ENCODE data around the gene FNDC3B. TPM values are rescaled to one million over a fixed set of nuclear protein-coding genes. Genes with fewer than 3 reads are reported as not detected.
A peak's percentile ranks its signal among the peaks of the same experiment; 100 is the strongest.

Gene FNDC3B
- total and polyA plus RNA-seq, 2 donors (not counting 3 experiments of a cell fraction or from before 2014, with no cell fraction given) = 91.6 to 295 TPM

DNA sequence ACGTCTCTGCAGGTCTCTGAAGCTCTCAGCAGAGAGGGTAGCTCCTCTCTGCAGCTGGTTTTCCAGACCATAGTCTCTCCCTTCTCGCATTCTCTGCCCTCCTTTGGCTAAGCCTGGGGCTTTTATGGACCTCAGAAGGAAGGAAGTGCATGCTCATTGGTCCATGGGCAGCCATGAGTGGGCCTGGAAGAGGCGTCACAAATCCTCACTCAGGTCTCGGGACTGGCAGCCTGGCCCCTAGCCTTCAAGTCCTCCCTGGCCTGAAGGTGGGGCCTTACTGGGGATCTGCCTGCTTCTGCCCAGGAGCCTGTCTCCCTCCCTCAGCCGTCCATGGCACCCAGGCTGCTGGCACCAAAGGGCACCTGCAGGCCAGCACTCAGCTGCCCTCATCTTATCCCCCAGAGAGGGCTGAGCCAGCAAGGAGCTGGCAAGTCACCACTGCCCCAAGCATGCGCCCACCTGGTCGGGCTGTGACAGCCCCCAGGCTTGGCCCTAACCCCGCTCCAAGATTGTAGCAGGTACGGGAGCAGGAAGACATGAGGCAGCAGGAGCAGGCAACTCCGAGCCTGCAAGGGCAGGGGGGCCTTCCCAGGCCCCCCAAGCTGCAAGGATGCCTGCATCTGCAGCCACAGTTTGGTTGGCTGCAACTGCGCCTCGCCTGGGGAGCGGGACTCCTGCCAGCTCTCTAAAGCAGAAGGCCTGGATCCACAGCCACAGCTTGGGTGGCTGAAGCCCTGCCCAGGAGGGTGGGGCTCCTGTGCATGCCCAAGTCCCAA is 371.5 kb downstream of the FNDC3B start:
- Histone ChIP-seq H3K4me3 (replicated peaks in 1 of 3; ENCODE audit: insufficient read depth in 1 of 3, low read depth in 1 of 3, low read length in 3 of 3) (no peak overlapping the region), H3K9me1 (replicated peaks; ENCODE audit: control insufficient read depth, extremely low read depth, insufficient read depth, low read length) (no peaks in the 10 kb centered on the region), H3K27ac (ENCODE audit: insufficient read depth, low read depth, low read length) (no peak overlapping the region), H3K9ac (replicated peaks; ENCODE audit: extremely low read depth, insufficient read depth, low read length) (no peak overlapping the region), H2AFZ (ENCODE audit: low read depth, low read length) (no peak overlapping the region), H3K36me3 (ENCODE audit: control insufficient read depth in 2 of 2, extremely low read depth in 1 of 2, insufficient read depth in 2 of 2, low read length in 2 of 2) (no peaks in the 10 kb centered on the region), H3K9me3 (replicated peaks; ENCODE audit: control insufficient read depth, insufficient read depth, low read length) (no peaks in the 10 kb centered on the region), H3K4me2 (ENCODE audit: insufficient read depth, low read length) (no peak overlapping the region), H3K4me1 (ENCODE audit: control insufficient read depth, extremely low read depth, insufficient read depth, low read length) (no peaks in the 10 kb centered on the region), H4K20me1 (replicated peaks; ENCODE audit: control insufficient read depth, extremely low read depth, insufficient read depth, low read length) (no peaks in the 10 kb centered on the region), H3K79me2 (ENCODE audit: control insufficient read depth, insufficient read depth, low read length) (no peaks in the 10 kb centered on the region), H3K27me3 (ENCODE audit: control insufficient read depth in 2 of 2, insufficient read depth in 2 of 2, low read length in 2 of 2) (peaks cover 0 to 3% of the 10 kb centered on the region in 2 experiments)
- TF ChIP-seq, protein P1, sequence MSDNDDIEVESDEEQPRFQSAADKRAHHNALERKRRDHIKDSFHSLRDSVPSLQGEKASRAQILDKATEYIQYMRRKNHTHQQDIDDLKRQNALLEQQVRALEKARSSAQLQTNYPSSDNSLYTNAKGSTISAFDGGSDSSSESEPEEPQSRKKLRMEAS (IDR thresholded peaks at IDR 0.05; ENCODE audit: insufficient read depth, insufficient read length) = no peak
- TF ChIP-seq POLR2AphosphoS5 (IDR thresholded peaks at IDR 0.05; ENCODE audit: insufficient read depth, low read depth, low read length) = peak; percentile 4
- DNase-seq (ENCODE audit: low read depth, low spot score) = no peak
- intact Hi-C loops (cut with micrococcal nuclease) (no loop called here), dilution Hi-C loops (cut with MboI; ENCODE audit: extremely low pct_ligation_motif_present, low sequenced_read_pairs) (no loop called here)
- FAIRE-seq = no peak
- ChIA-PET CTCF (interaction anchor here (0.8 to 1.5 kb wide), 6 partner anchors 13 to 256 kb away, joined by 3 to 7 read pairs (median 4); no protein-coding TSS in a partner anchor), POLR2A (no interaction called here)
- no TSS peak for BruUV-seq (replicated peaks)

DNA sequence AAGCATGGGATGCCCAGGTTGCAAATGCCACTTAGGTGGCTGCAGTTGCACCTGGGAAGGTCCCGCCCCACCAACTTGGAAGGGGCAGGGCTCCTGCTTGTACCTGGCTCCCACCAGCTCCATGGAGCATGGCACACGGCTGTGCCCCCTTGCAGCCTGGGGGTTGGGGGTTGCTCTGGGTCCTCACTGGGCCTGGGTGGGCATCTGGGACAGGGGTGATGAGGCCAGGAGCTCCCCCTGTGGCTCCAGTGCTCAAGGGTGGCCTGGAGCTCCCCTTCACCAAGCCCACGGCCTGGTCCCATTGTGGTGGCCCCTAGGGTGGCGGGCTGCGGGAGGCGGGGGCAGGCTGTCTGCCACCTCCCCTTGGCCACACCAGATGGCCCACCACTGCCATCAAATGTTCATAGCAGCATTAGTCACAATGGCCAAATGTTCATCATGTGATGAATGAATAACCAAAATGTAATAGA is 372.1 kb downstream of the FNDC3B start:
- CTCF ChIA-PET = interaction anchor here (0.9 to 1.4 kb wide), 2 partner anchors 17 to 255 kb away, joined by 3 to 4 read pairs; no protein-coding TSS in a partner anchor
- Histone ChIP-seq H3K4me3 (replicated peaks in 1 of 3; ENCODE audit: insufficient read depth in 1 of 3, low read depth in 1 of 3, low read length in 3 of 3) (no peak overlapping the region), H4K20me1 (replicated peaks; ENCODE audit: control insufficient read depth, extremely low read depth, insufficient read depth, low read length) (no peaks in the 10 kb centered on the region), H3K4me2 (ENCODE audit: insufficient read depth, low read length) (no peak overlapping the region), H2AFZ (ENCODE audit: low read depth, low read length) (no peak overlapping the region), H3K36me3 (ENCODE audit: control insufficient read depth in 2 of 2, extremely low read depth in 1 of 2, insufficient read depth in 2 of 2, low read length in 2 of 2) (no peaks in the 10 kb centered on the region), H3K79me2 (ENCODE audit: control insufficient read depth, insufficient read depth, low read length) (no peaks in the 10 kb centered on the region), H3K27ac (ENCODE audit: insufficient read depth, low read depth, low read length) (no peak overlapping the region), H3K4me1 (ENCODE audit: control insufficient read depth, extremely low read depth, insufficient read depth, low read length) (no peaks in the 10 kb centered on the region), H3K9me3 (replicated peaks; ENCODE audit: control insufficient read depth, insufficient read depth, low read length) (no peaks in the 10 kb centered on the region), H3K27me3 (ENCODE audit: control insufficient read depth in 2 of 2, insufficient read depth in 2 of 2, low read length in 2 of 2) (peaks cover 0 to 3% of the 10 kb centered on the region in 2 experiments), H3K9me1 (replicated peaks; ENCODE audit: control insufficient read depth, extremely low read depth, insufficient read depth, low read length) (no peaks in the 10 kb centered on the region), H3K9ac (replicated peaks; ENCODE audit: extremely low read depth, insufficient read depth, low read length) (no peak overlapping the region)
- no TSS peak for BruUV-seq (replicated peaks)
- dilution Hi-C loops (cut with MboI; ENCODE audit: extremely low pct_ligation_motif_present, low sequenced_read_pairs) (no loop called here), intact Hi-C loops (cut with micrococcal nuclease) (no loop called here)
- POLR2A ChIA-PET = no interaction called here
- TF ChIP-seq FOS (IDR thresholded peaks at IDR 0.05; ENCODE audit: borderline replicate concordance, insufficient read depth, low read length) (no peak), JUN (IDR thresholded peaks at IDR 0.05; ENCODE audit: borderline replicate concordance, insufficient read depth, insufficient read length, low read depth) (no peak), POLR2A (IDR thresholded peaks at IDR 0.05; ENCODE audit: low read depth, low read length) (peak; percentile 5), POLR2AphosphoS5 (IDR thresholded peaks at IDR 0.05; ENCODE audit: insufficient read depth, low read depth, low read length) (no peak), EZH2 (IDR thresholded peaks at IDR 0.05; ENCODE audit: borderline replicate concordance, low read depth, low read length, severe bottlenecking) (no peak)
- TF ChIP-seq, protein P2, sequence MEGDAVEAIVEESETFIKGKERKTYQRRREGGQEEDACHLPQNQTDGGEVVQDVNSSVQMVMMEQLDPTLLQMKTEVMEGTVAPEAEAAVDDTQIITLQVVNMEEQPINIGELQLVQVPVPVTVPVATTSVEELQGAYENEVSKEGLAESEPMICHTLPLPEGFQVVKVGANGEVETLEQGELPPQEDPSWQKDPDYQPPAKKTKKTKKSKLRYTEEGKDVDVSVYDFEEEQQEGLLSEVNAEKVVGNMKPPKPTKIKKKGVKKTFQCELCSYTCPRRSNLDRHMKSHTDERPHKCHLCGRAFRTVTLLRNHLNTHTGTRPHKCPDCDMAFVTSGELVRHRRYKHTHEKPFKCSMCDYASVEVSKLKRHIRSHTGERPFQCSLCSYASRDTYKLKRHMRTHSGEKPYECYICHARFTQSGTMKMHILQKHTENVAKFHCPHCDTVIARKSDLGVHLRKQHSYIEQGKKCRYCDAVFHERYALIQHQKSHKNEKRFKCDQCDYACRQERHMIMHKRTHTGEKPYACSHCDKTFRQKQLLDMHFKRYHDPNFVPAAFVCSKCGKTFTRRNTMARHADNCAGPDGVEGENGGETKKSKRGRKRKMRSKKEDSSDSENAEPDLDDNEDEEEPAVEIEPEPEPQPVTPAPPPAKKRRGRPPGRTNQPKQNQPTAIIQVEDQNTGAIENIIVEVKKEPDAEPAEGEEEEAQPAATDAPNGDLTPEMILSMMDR (IDR thresholded peaks at IDR 0.05; ENCODE audit: extremely low read depth in 1 of 2, insufficient read depth in 1 of 2, low read depth in 1 of 2, low read length in 2 of 2) = no peak
- TF ChIP-seq, protein P1 (IDR thresholded peaks at IDR 0.05; ENCODE audit: insufficient read depth, insufficient read length) = no peak
- no peak for DNase-seq (ENCODE audit: low read depth, low spot score)
- FAIRE-seq = no peak
